SK-N-SH (cell line): ENCODE data around the gene CLN3. TPM values are rescaled to one million over a fixed set of nuclear protein-coding genes. Genes with fewer than 3 reads are reported as not detected.

Source experiments
- CTCF ChIA-PET: fragments of 300-600, 350-600 bp; formaldehyde crosslinking; extraction: SDS; loops from one replicate; lab custom pipeline; 2021; lab: Yijun Ruan, JAX
- POLR2A ChIA-PET: fragments of 350-600 bp; sonication (Branson Sonifier 250); formaldehyde crosslinking; extraction: SDS; loops from one replicate; lab custom pipeline; 2020; ENCODE audit warnings: antibody characterized with exemption, inconsistent platforms; lab: Yijun Ruan, JAX
- DNase-seq: peaks from one replicate; pipeline ENCODE4 v3.0.0; 2012
- H2AFZ ChIP-seq: fragments of 200-600 bp; sonication (generic); 2 replicates; pipeline ENCODE4 v1.8.1; 2016; ENCODE audit warnings: antibody characterized with exemption, mild to moderate bottlenecking, low read depth
- H3F3A ChIP-seq: fragments of 200-600 bp; sonication (generic); replicated peaks from 2 replicates; pipeline ENCODE3; 2016; ENCODE audit warnings: antibody characterized with exemption, mild to moderate bottlenecking; ENCODE audit not compliant: insufficient read depth
- H3K27ac ChIP-seq, 2 experiments: fragments of 200-500 bp in 1 of 2; fragments of 200-600 bp in 1 of 2; sonication (Bioruptor generic) in 1 of 2; sonication (generic), shearing (Covaris generic) in 1 of 2; 2 replicates each; pipeline versions ENCODE4 v1.5.1 to v1.6.1; 2014 to 2016; ENCODE audit warnings: low read depth in 2 of 2, inconsistent platforms in 1 of 2, low read length in 1 of 2, mild to moderate bottlenecking in 1 of 2, mixed read lengths in 1 of 2
- H3K27me3 ChIP-seq: fragments of 200-600 bp; sonication (generic), shearing (Covaris generic); 2 replicates; pipeline ENCODE4 v1.6.1; 2016; ENCODE audit warnings: mixed run types; ENCODE audit not compliant: insufficient read depth
- H3K36me3 ChIP-seq, 2 experiments: fragments of 200-500 bp in 1 of 2; fragments of 200-600 bp in 1 of 2; sonication (Bioruptor generic) in 1 of 2; sonication (generic) in 1 of 2; replicated peaks in 1 of 2; 2 replicates each; pipeline versions ENCODE3 to v1.5.1; 2014 to 2016; ENCODE audit warnings: low read length in 1 of 2, mild to moderate bottlenecking in 1 of 2; ENCODE audit not compliant: insufficient read depth in 2 of 2, control insufficient read depth in 1 of 2
- H3K4me1 ChIP-seq, 2 experiments: fragments of 200-500 bp in 1 of 2; fragments of 200-600 bp in 1 of 2; sonication (Bioruptor generic) in 1 of 2; sonication (generic), shearing (Covaris generic) in 1 of 2; 2 replicates each; pipeline versions ENCODE4 v1.5.1 to v1.6.1; 2014 to 2016; ENCODE audit warnings: low read depth in 1 of 2, low read length in 1 of 2, mixed run types in 1 of 2; ENCODE audit not compliant: insufficient read depth in 2 of 2, control insufficient read depth in 1 of 2
- H3K4me2 ChIP-seq: fragments of 200-600 bp; sonication (generic), shearing (Covaris generic); 2 replicates; pipeline ENCODE4 v1.6.1; 2017; ENCODE audit warnings: mixed run types
- H3K4me3 ChIP-seq, 2 experiments: fragments of 200-500 bp in 1 of 2; fragments of 200-600 bp in 1 of 2; sonication (Bioruptor generic) in 1 of 2; sonication (generic), shearing (Covaris generic) in 1 of 2; 2 replicates each; pipeline versions ENCODE4 v1.5.1 to v1.8.1; 2014 to 2016; ENCODE audit warnings: low read depth in 2 of 2, inconsistent platforms in 1 of 2, low read length in 1 of 2, mild to moderate bottlenecking in 1 of 2, mixed read lengths in 1 of 2, moderate library complexity in 1 of 2
- H3K79me2 ChIP-seq: fragments of 200-600 bp; sonication (generic); 2 replicates; pipeline ENCODE4 v1.8.1; 2017; ENCODE audit warnings: mild to moderate bottlenecking; ENCODE audit not compliant: insufficient read depth
- H3K9ac ChIP-seq: fragments of 200-600 bp; sonication (generic); 2 replicates; pipeline ENCODE4 v1.6.1; 2017; ENCODE audit warnings: mixed run types
- H3K9me2 ChIP-seq: fragments of 200-600 bp; sonication (generic); 2 replicates; pipeline ENCODE4 v1.6.1; 2017; ENCODE audit warnings: mixed run types
- H3K9me3 ChIP-seq: fragments of 200-600 bp; sonication (generic); 2 replicates; pipeline ENCODE4 v1.6.1; 2017; ENCODE audit warnings: mixed run types, mild to moderate bottlenecking, moderate library complexity
- H4K20me1 ChIP-seq: fragments of 200-600 bp; sonication (generic); 2 replicates; pipeline ENCODE4 v1.6.1; 2017; ENCODE audit warnings: mild to moderate bottlenecking, mixed run types; ENCODE audit not compliant: insufficient read depth
- ELF1 ChIP-seq: IDR thresholded peaks from 2 replicates; pipeline ENCODE4 v1.4.0; 2012
- EP300 ChIP-seq, 2 experiments: IDR thresholded peaks; 2 replicates each; pipeline versions ENCODE4 v1.4.0 to v1.6.1; 2012; ENCODE audit warnings: borderline replicate concordance in 1 of 2, low read depth in 1 of 2, low read length in 1 of 2
- EZH2phosphoT487 ChIP-seq: fragments of 200-600 bp; sonication (generic); IDR thresholded peaks from 2 replicates; pipeline ENCODE4 v1.6.1; 2017; ENCODE audit warnings: low read depth, mixed run types, mild to moderate bottlenecking, antibody characterized with exemption, moderate library complexity, borderline replicate concordance
- GATA2 ChIP-seq: sonication (generic); formaldehyde crosslinking; IDR thresholded peaks from 2 replicates; pipeline ENCODE4 v1.5.0; 2020; ENCODE audit warnings: mild to moderate bottlenecking, missing genetic modification reagents
- IRF3 ChIP-seq: fragments of 150-350 bp; IDR thresholded peaks from 2 replicates; pipeline ENCODE4 v1.6.1; 2016; ENCODE audit warnings: mild to moderate bottlenecking, low read depth, low read length
- MAX ChIP-seq: IDR thresholded peaks from 2 replicates; pipeline ENCODE4 v1.4.0; 2012; ENCODE audit warnings: low read depth
- MXI1 ChIP-seq: IDR thresholded peaks from 2 replicates; pipeline ENCODE4 v1.6.1; 2012; ENCODE audit warnings: mild to moderate bottlenecking, low read depth, low read length, improper control_type of control experiment
- NFIC ChIP-seq: IDR thresholded peaks from 2 replicates; pipeline ENCODE4 v1.4.0; 2012; ENCODE audit warnings: borderline replicate concordance
- PBX3 ChIP-seq: IDR thresholded peaks from 2 replicates; pipeline ENCODE4; 2012
- RAD21 ChIP-seq: IDR thresholded peaks from 2 replicates; pipeline ENCODE4 v1.6.1; 2012; ENCODE audit warnings: mild to moderate bottlenecking, low read length
- RCOR1 ChIP-seq: fragments of 150-350 bp; IDR thresholded peaks from 2 replicates; pipeline ENCODE4 v1.6.1; 2017; ENCODE audit warnings: antibody characterized with exemption, low read length
- REST ChIP-seq: IDR thresholded peaks from 2 replicates; pipeline ENCODE4 v1.6.1; 2012; ENCODE audit warnings: mild to moderate bottlenecking, low read depth, low read length, moderate library complexity
- RFX5 ChIP-seq: IDR thresholded peaks from 2 replicates; pipeline ENCODE4 v1.6.1; 2012; ENCODE audit warnings: mild to moderate bottlenecking, improper control_type of control experiment, low read length
- SIN3A ChIP-seq: IDR thresholded peaks from 2 replicates; pipeline ENCODE4 v1.6.1; 2012; ENCODE audit warnings: low read depth, mild to moderate bottlenecking, low read length, moderate library complexity, borderline replicate concordance
- TCF12 ChIP-seq: IDR thresholded peaks from 2 replicates; pipeline ENCODE4 v1.4.0; 2012
- TEAD4 ChIP-seq: IDR thresholded peaks from 2 replicates; pipeline ENCODE4 v1.4.0; 2012; ENCODE audit warnings: mild to moderate bottlenecking, borderline replicate concordance; ENCODE audit not compliant: insufficient read depth
- USF2 ChIP-seq: fragments of 150-350 bp; IDR thresholded peaks from 2 replicates; pipeline ENCODE4 v1.6.1; 2017; ENCODE audit warnings: antibody characterized with exemption, low read length, low read depth, borderline replicate concordance
- YY1 ChIP-seq: IDR thresholded peaks from 2 replicates; pipeline ENCODE4 v1.4.0; 2012; ENCODE audit warnings: low read depth, mild to moderate bottlenecking
- ZBTB33 ChIP-seq: IDR thresholded peaks from 2 replicates; pipeline ENCODE4 v1.4.0; 2012; ENCODE audit warnings: low read depth, borderline replicate concordance
- WGBS: methylation state at CpG from one replicate; pipeline ENCODE4 v1.1.6; 2017; ENCODE audit warnings: low lambda C conversion rate; 5-methylcytosine and 5-hydroxymethylcytosine counted together
- polyA plus RNA-seq, 3 experiments: library from polyadenylated mRNA; depleted of rRNA; stranded (reverse); fragments of >200 nt; gene quantifications; 2 replicates each; pipeline ENCODE4 v1.2.3, GENCODE V29; 2012

Gene CLN3
- polyA plus RNA-seq, 1 of the 3 experiments (the other 2 are of a cell fraction) = 18.5 TPM

- Histone ChIP-seq H3K9me2 (no peaks in the 10 kb centered on the region), H3K4me3 (no peak overlapping the region), H3K4me2 (no peak overlapping the region), H3K9me3 (no peaks in the 10 kb centered on the region), H3K27ac (no peak overlapping the region), H3K36me3 (no peaks in the 10 kb centered on the region), H3K4me1 (no peaks in the 10 kb centered on the region), H3F3A (no peaks in the 10 kb centered on the region), H3K27me3 (no peaks in the 10 kb centered on the region), H4K20me1 (no peaks in the 10 kb centered on the region), H3K79me2 (no peaks in the 10 kb centered on the region), H3K9ac (no peak overlapping the region), H2AFZ (no peak overlapping the region)
- 79% methylated on average over 5 of the region's 5 CpGs for WGBS
- no peak for DNase-seq
- no peak for TF ChIP-seq EZH2phosphoT487
- TF ChIP-seq EP300 (IDR thresholded peaks at IDR 0.05; ENCODE audit: borderline replicate concordance in 1 of 2, low read depth in 1 of 2, low read length in 1 of 2) = no peak
- no peak for TF ChIP-seq YY1
- TF ChIP-seq PBX3 = no peak
- TF ChIP-seq REST = no peak
- TF ChIP-seq SIN3A = no peak
- TF ChIP-seq RAD21 = no peak
- TF ChIP-seq GATA2 (CRISPR knock-in tag) = no peak
- TF ChIP-seq MAX = no peak
- no peak for TF ChIP-seq ZBTB33
- TF ChIP-seq MXI1 = no peak
- no peak for TF ChIP-seq USF2
- TF ChIP-seq RCOR1 = no peak
- TF ChIP-seq TEAD4 = no peak
- TF ChIP-seq ELF1 = no peak
- no peak for TF ChIP-seq IRF3
- TF ChIP-seq RFX5 = no peak
- no peak for TF ChIP-seq TCF12
- TF ChIP-seq NFIC = no peak
- POLR2A ChIA-PET = no interaction called here
- CTCF ChIA-PET = interaction anchor here (0.6 kb wide), 1 partner anchor 947 kb away, joined by 3 read pairs; no protein-coding TSS in a partner anchor
Observed at GRCh38 chr16:28532940-28533647, 41.2 kb upstream of the CLN3 start.
